HepG2 (cell line): ENCODE data around the gene GRPEL2. TPM values are rescaled to one million over a fixed set of nuclear protein-coding genes. Genes with fewer than 3 reads are reported as not detected.

ENCODE experiments used
- ATF2 ChIP-seq: sonication (generic); formaldehyde crosslinking; IDR thresholded peaks from 2 replicates; pipeline ENCODE4 v1.4.0; 2020; ENCODE audit warnings: missing genetic modification reagents
- DZIP1 ChIP-seq: sonication (generic); formaldehyde crosslinking; IDR thresholded peaks from 2 replicates; pipeline ENCODE4 v1.5.0; 2020; ENCODE audit warnings: mild to moderate bottlenecking, missing genetic modification reagents
- FOXC1 ChIP-seq: sonication (generic); formaldehyde crosslinking; IDR thresholded peaks from 2 replicates; pipeline ENCODE4 v1.8.0; 2022; ENCODE audit warnings: mild to moderate bottlenecking, missing genetic modification reagents, borderline replicate concordance
- KLF12 ChIP-seq: sonication (generic); formaldehyde crosslinking; IDR thresholded peaks from 2 replicates; pipeline ENCODE4 v1.4.0; 2020; ENCODE audit warnings: missing genetic modification reagents, borderline replicate concordance
- MEIS2 ChIP-seq: sonication (generic); formaldehyde crosslinking; IDR thresholded peaks from 2 replicates; pipeline ENCODE4 v1.9.0; 2021; ENCODE audit warnings: mild to moderate bottlenecking, missing genetic modification reagents
- MIXL1 ChIP-seq: IDR thresholded peaks from 2 replicates; pipeline ENCODE4 v1.6.1; 2016
- NFYC ChIP-seq: IDR thresholded peaks from 2 replicates; pipeline ENCODE4 v1.6.1; 2016; ENCODE audit warnings: missing genetic modification reagents, missing compliant biosample characterization
- NR2F6 ChIP-seq, 2 experiments: IDR thresholded peaks; 2 replicates each; pipeline ENCODE4 v1.6.1; 2016; ENCODE audit warnings: antibody characterized with exemption in 1 of 2, mild to moderate bottlenecking in 1 of 2
- SIX1 ChIP-seq: sonication (generic); formaldehyde crosslinking; IDR thresholded peaks from 2 replicates; pipeline ENCODE4 v1.4.0; 2020; ENCODE audit warnings: missing genetic modification reagents, borderline replicate concordance
- STAG1 ChIP-seq: sonication (generic); formaldehyde crosslinking; IDR thresholded peaks from 2 replicates; pipeline ENCODE4 v1.4.0; 2020; ENCODE audit warnings: missing genetic modification reagents
- ZNF225 ChIP-seq: sonication (generic); formaldehyde crosslinking; IDR thresholded peaks from 2 replicates; pipeline ENCODE4 v1.4.0; 2020; ENCODE audit warnings: mild to moderate bottlenecking, missing genetic modification reagents
- ZNF496 ChIP-seq: sonication (generic); formaldehyde crosslinking; IDR thresholded peaks from 2 replicates; pipeline ENCODE4 v1.8.1; 2023; ENCODE audit warnings: mild to moderate bottlenecking, moderate library complexity, missing genetic modification reagents; ENCODE audit not compliant: insufficient replicate concordance
- ZNF503 ChIP-seq: sonication (generic); formaldehyde crosslinking; IDR thresholded peaks from 2 replicates; pipeline ENCODE4 v1.4.0; 2020; ENCODE audit warnings: missing genetic modification reagents
- ZNF550 ChIP-seq: sonication (generic); formaldehyde crosslinking; IDR thresholded peaks from 2 replicates; pipeline ENCODE4 v1.4.0; 2020; ENCODE audit warnings: mild to moderate bottlenecking, missing genetic modification reagents, borderline replicate concordance
- ZNF574 ChIP-seq: sonication (generic); formaldehyde crosslinking; IDR thresholded peaks from 2 replicates; pipeline ENCODE4 v1.4.0; 2020; ENCODE audit warnings: missing genetic modification reagents
- ZSCAN25 ChIP-seq: sonication (generic); formaldehyde crosslinking; IDR thresholded peaks from 2 replicates; pipeline ENCODE4 v1.8.0; 2022; ENCODE audit warnings: mild to moderate bottlenecking, missing genetic modification reagents
- ZZZ3 ChIP-seq: sonication (generic); formaldehyde crosslinking; IDR thresholded peaks from 2 replicates; pipeline ENCODE4 v1.4.0; 2020; ENCODE audit warnings: missing genetic modification reagents, mild to moderate bottlenecking, borderline replicate concordance
- polyA plus RNA-seq, 8 experiments: library from polyadenylated mRNA; depleted of rRNA in 3 of 8; stranded (reverse) in 7 of 8; unstranded in 1 of 8; fragments of >200 nt; fragmentation: Illumina TruSeq in 4 of 8; extraction: Trizol in 4 of 8; gene quantifications; 2 replicates each; pipeline versions ENCODE4 v1.2.1 to v1.2.3, GENCODE V29; 2011 to 2016; ENCODE audit warnings: low read depth in 4 of 8, missing spikeins in 1 of 8, mixed read lengths in 1 of 8; ENCODE audit not compliant: insufficient read depth in 1 of 8
- total RNA-seq, 5 experiments: library from RNA; depleted of rRNA; stranded (reverse); fragments of >200 nt; fragmentation: Illumina TruSeq; extraction: Trizol; gene quantifications; 2 replicates each; pipeline ENCODE4 v1.2.3, GENCODE V29; 2016; ENCODE audit warnings: low read depth in 1 of 5

GRPEL2 gene
- total and polyA plus RNA-seq, 2 of the 13 experiments (the other 11 are each of a cell fraction or from before 2014, with no cell fraction given) = 13.1 to 16.6 TPM

GRCh38 chr5:149381986-149382338 is 36.7 kb downstream of the GRPEL2 start (continued):
- TF ChIP-seq MEIS2 (peak; percentile 56; the same call in 1 of the 2 replicates), FOXC1 (CRISPR knock-in tag) (no peak), ZNF496 (CRISPR knock-in tag) (no peak), ZNF550 (CRISPR knock-in tag) (no peak), SIX1 (CRISPR knock-in tag) (no peak), ATF2 (CRISPR knock-in tag) (peak; percentile 16; the same call in 1 of the 2 replicates), ZZZ3 (CRISPR knock-in tag) (no peak), ZNF574 (CRISPR knock-in tag) (no peak; the same call in 1 of the 2 replicates), ZNF225 (CRISPR knock-in tag) (no peak), STAG1 (CRISPR knock-in tag) (peak; percentile 93), KLF12 (CRISPR knock-in tag) (no peak), NR2F6 (IDR thresholded peaks at IDR 0.05) (peak; percentile 35; the same call in 1 of the 2 replicates), NR2F6 (CRISPR knock-in tag; IDR thresholded peaks at IDR 0.05) (peak; percentile 60), ZSCAN25 (CRISPR knock-in tag) (peak; percentile 37; the same call in 1 of the 2 replicates), DZIP1 (no peak), NFYC (no peak), ZNF503 (CRISPR knock-in tag) (no peak), MIXL1 (CRISPR knock-in tag) (no peak)
